ENCODE results near the gene CFAP57. TPM values are rescaled to one million over a fixed set of nuclear protein-coding genes. Genes with fewer than 3 reads are reported as not detected.
A peak's percentile ranks its signal among the peaks of the same experiment; 100 is the strongest.

The CFAP57 gene
- total and polyA plus RNA-seq, 8 donors, result 0.73 to 5.8 (median 3.5) TPM

DNA sequence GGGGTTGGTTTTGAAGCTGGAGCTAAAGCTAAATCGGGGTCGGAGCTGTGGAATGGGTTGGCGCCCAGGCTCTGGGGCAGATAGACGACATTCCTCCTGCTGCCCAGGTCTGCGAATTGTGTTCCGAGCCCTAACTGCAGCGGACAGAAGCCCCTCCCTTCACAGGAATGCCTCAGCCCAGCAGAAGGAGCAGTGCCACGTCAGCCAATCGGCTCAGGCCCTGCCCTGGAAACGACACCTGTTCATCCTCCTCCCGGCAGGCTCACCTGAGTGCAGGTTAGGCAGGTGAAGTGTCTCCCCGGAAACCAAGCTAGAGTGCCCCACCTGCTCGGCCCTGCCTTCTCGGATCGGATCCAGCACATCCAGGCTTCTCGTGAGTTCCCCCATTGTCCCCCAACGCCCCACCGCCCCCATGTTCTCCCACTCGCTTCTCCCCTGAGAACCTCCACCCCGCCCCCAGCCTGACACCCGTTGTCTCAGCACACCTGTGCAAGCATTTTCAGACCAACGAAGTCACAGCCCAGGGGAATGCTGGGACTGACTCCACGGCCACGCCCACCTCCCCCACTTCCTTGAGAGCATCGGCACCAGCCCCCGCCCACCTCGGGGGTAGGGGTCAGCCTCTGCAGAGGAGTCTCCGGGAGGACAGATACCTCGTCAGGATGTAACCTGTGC lies 98.4 kb downstream of the CFAP57 start:
- peak overlapping the region; percentile 28 to 35 for H3K4me3 ChIP-seq
- peaks cover 0 to 10% of the 10 kb centered on the region in 2 donors for H3K36me3 ChIP-seq
- no peaks in the 10 kb centered on the region for H3K9me3 ChIP-seq
- H3K27ac ChIP-seq, result peak overlapping the region; percentile 78 to 87
- intact Hi-C loops (cut with DNase I), result no loop called here
- ATAC-seq, result peak; percentile 88
- H3K27me3 ChIP-seq, result peaks cover 0 to 6% of the 10 kb centered on the region in 2 donors
- H3K4me1 ChIP-seq, result peaks cover 0 to 23% of the 10 kb centered on the region in 2 donors
- DNase-seq, result peak; percentile 49 to 90 (median 87)
- TF ChIP-seq, protein P1, sequence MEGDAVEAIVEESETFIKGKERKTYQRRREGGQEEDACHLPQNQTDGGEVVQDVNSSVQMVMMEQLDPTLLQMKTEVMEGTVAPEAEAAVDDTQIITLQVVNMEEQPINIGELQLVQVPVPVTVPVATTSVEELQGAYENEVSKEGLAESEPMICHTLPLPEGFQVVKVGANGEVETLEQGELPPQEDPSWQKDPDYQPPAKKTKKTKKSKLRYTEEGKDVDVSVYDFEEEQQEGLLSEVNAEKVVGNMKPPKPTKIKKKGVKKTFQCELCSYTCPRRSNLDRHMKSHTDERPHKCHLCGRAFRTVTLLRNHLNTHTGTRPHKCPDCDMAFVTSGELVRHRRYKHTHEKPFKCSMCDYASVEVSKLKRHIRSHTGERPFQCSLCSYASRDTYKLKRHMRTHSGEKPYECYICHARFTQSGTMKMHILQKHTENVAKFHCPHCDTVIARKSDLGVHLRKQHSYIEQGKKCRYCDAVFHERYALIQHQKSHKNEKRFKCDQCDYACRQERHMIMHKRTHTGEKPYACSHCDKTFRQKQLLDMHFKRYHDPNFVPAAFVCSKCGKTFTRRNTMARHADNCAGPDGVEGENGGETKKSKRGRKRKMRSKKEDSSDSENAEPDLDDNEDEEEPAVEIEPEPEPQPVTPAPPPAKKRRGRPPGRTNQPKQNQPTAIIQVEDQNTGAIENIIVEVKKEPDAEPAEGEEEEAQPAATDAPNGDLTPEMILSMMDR (IDR thresholded peaks at IDR 0.05), result no peak

DNA sequence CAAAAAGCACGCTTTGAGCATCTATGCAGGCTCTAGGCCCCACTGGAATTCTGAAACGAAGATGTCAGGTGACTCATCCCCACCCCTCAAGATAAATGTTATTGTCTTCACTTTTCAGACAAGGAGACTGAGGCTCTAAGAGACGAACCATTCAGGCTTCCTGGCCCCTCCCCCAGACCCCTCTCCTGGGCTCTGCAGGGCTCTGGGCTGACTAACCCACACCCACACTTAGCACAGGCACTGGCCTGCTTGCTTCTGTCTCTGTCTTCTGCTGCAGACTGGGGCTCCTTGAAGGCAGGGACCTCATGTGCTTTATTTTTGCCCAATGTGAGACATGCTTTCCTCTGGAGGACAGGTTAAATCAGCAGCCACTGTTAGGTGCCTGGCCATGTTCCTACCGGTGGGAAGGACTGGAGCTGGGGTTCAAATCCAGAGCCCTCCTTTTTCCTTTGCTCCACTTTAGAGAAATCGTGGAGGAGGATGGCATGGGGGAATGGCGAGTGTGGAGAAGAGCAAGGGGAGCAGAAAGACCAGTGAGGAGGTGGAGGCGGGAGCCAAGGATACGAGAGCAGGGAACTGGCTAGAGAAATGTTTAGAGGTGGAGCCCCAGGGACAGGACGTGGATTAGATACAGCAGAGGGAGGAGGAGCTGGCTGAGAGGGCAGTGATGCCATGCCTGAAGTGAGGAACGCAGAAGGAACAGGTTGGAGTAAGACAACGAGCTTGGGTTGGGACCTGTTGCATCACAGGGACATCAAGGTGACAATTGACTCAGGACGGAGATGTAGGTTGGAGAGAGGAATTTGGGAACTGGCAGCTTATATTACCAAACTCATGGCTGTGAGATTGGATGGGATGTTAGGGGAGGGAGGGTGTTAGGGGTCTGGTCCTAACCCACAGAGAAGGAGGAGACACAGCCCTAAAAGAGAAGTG lies 99.3 kb downstream of the CFAP57 start:
- peak overlapping the region; percentile 9 to 35 for H3K4me3 ChIP-seq
- ATAC-seq (no peak), DNase-seq (no peak)
- H3K4me1 ChIP-seq, result peaks cover 0 to 23% of the 10 kb centered on the region in 2 donors
- intact Hi-C loops (cut with DNase I), result no loop called here
- H3K36me3 ChIP-seq, result peaks cover 0 to 10% of the 10 kb centered on the region in 2 donors
- peaks cover 0 to 6% of the 10 kb centered on the region in 2 donors for H3K27me3 ChIP-seq
- H3K27ac ChIP-seq, result peak overlapping the region; percentile 78 to 87
- H3K9me3 ChIP-seq, result no peaks in the 10 kb centered on the region
- TF ChIP-seq, protein P1 (IDR thresholded peaks at IDR 0.05), result no peak

DNA sequence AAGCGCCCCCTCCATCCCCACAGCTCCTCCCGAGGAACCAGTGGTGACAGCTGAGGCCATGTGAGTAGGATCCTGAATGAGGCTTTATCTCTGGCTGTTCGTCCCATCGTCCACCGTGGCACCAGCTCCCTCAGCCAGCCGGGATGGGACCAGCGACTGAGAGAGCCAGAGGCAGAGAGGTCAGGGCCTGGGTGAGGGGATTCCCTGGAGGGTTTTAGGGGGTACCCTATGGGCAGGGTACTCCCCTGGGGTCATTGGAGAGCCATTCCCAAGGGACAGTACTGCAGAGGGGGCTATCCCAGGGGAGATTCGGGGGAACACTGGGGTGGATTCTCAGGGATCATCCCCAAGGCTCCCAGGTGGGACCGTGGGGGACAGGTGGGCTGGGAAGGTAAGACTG lies 100.0 kb downstream of the CFAP57 start:
- Histone ChIP-seq H3K9me3 (no peaks in the 10 kb centered on the region), H3K4me3 (no peak overlapping the region), H3K27me3 (peaks cover 0 to 6% of the 10 kb centered on the region in 2 donors), H3K36me3 (peaks cover 0 to 10% of the 10 kb centered on the region in 2 donors), H3K4me1 (peaks cover 0 to 23% of the 10 kb centered on the region in 2 donors), H3K27ac (no peak overlapping the region)
- TF ChIP-seq, protein P1 (IDR thresholded peaks at IDR 0.05), result no peak
- intact Hi-C loops (cut with DNase I), result no loop called here
- DNase-seq (no peak), ATAC-seq (no peak)

DNA sequence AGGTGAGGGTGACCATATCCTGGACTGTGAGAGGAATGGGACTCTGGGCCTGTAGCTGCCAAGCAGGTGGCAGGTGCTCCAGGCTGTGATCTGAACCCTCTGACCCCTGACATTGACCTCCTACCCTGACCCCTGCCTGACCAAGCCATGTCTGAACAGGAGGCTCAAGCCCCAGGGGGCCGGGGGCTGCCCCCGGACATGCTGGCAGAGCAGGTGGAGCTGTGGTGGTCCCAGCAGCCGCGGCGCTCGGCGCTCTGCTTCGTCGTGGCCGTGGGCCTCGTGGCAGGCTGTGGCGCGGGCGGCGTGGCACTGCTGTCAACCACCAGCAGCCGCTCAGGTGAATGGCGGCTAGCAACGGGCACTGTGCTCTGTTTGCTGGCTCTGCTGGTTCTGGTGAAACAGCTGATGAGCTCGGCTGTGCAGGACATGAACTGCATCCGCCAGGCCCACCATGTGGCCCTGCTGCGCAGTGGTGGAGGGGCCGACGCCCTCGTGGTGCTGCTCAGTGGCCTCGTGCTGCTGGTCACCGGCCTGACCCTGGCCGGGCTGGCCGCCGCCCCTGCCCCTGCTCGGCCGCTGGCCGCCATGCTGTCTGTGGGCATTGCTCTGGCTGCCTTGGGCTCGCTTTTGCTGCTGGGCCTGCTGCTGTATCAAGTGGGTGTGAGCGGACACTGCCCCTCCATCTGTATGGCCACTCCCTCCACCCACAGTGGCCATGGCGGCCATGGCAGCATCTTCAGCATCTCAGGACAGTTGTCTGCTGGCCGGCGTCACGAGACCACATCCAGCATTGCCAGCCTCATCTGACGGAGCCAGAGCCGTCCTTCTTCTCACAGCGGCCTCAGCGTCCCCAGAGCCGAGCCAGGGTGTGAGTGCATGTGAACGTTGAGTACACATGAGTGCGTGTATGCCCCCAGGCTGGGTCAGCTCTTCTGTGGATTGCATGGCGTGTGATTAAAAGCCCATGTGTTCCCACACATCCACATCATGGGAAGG lies 100.7 kb downstream of the CFAP57 start:
- H3K9me3 ChIP-seq, result no peaks in the 10 kb centered on the region
- peak overlapping the region in 1 of 2 donors; percentile 65 for H3K27ac ChIP-seq
- intact Hi-C loops (cut with DNase I), result no loop called here
- H3K27me3 ChIP-seq, result peaks cover 0 to 6% of the 10 kb centered on the region in 2 donors
- no peak for DNase-seq
- TF ChIP-seq, protein P1 (IDR thresholded peaks at IDR 0.05), result no peak
- ATAC-seq, result no peak
- peaks cover 0 to 23% of the 10 kb centered on the region in 2 donors for H3K4me1 ChIP-seq
- no peak overlapping the region for H3K4me3 ChIP-seq
- H3K36me3 ChIP-seq, result peaks cover 0 to 10% of the 10 kb centered on the region in 2 donors
